ENCODE measurements around the gene FBXW8.

Gene FBXW8

DNA sequence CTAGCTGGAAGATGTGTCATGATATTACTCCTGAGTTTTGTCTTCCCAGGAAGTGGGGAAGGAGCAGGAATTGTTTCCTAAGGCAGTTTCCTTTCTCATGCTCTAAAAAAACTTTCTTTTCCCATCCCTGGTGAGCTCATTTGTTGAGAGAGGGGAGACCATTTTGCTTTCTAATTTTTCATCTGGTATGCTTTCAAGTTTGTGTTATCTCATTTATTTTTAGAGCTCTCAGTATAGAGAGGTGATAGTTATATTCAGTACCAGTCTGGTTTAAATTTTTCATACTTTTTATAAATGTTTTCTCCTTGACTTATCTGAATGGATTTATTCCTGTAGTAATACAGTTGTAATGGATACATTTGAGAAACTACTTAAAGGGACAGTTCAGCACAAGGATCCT, 79.6 kb downstream of the FBXW8 start:
- no peak for ATAC-seq
- TF ChIP-seq OSR1 (CRISPR knock-in tag; IDR thresholded peaks at IDR 0.05), result no peak
- no peak for TF ChIP-seq BACH2 (CRISPR knock-in tag; IDR thresholded peaks at IDR 0.05; ENCODE audit: borderline replicate concordance)
- no peak for TF ChIP-seq PPARA (CRISPR knock-in tag; IDR thresholded peaks at IDR 0.05; ENCODE audit: borderline replicate concordance)
- TF ChIP-seq, protein P1, sequence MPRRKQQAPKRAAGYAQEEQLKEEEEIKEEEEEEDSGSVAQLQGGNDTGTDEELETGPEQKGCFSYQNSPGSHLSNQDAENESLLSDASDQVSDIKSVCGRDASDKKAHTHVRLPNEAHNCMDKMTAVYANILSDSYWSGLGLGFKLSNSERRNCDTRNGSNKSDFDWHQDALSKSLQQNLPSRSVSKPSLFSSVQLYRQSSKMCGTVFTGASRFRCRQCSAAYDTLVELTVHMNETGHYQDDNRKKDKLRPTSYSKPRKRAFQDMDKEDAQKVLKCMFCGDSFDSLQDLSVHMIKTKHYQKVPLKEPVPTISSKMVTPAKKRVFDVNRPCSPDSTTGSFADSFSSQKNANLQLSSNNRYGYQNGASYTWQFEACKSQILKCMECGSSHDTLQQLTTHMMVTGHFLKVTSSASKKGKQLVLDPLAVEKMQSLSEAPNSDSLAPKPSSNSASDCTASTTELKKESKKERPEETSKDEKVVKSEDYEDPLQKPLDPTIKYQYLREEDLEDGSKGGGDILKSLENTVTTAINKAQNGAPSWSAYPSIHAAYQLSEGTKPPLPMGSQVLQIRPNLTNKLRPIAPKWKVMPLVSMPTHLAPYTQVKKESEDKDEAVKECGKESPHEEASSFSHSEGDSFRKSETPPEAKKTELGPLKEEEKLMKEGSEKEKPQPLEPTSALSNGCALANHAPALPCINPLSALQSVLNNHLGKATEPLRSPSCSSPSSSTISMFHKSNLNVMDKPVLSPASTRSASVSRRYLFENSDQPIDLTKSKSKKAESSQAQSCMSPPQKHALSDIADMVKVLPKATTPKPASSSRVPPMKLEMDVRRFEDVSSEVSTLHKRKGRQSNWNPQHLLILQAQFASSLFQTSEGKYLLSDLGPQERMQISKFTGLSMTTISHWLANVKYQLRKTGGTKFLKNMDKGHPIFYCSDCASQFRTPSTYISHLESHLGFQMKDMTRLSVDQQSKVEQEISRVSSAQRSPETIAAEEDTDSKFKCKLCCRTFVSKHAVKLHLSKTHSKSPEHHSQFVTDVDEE (CRISPR knock-in tag; IDR thresholded peaks at IDR 0.05), result no peak
- TF ChIP-seq ZFP30 (CRISPR knock-in tag; IDR thresholded peaks at IDR 0.05), result no peak

DNA sequence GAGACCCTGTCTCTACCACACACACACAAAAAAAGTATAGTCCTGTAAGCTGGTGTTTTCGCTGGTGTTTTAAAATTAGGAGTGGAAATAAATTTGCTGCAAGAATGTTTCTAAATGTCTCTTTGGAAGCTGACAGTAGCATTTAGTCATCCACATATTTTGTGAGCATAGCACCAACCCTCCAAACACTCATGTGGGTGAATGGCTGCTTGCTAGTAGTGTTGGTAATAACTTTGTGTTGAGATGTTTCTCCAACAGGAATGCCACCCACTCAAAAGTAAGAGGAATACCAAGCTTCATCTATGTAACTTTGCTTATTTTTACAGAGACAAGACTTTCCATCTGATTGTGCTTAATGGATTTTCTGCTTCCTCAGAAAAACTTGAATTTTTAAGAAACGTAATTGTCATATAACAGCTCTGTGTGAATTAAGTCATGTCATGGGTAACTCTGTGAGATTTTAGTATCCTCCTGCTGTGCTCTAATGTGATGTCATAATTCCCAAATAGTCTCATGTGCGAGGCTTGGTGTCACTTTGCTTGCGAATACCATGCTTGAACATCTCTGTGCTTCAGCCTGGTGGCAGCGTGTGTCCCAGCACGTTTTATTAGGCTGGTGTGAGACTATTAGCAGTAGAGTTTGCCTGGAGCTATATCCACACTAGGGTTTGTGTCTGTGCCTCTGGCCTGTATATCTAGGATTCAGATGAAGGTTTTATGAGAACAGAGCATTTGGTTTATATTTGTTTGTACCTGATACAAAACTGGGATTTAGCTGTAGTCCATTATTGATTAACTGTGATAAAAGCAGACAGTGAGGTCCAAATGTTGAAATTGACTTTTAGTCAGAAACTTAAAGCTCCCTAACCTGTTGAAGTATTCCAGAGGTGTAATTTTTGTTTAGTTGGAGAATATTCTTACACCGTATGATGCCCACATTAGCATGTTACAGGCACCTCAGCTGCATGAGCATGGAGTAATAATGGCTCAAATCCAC, 80.5 kb downstream of the FBXW8 start:
- ATAC-seq, result no peak; the same call in 2 of the 3 replicates
- TF ChIP-seq ZC3H10 (CRISPR knock-in tag; IDR thresholded peaks at IDR 0.05) (no peak), ZNF565 (CRISPR knock-in tag; conservative IDR thresholded peaks at IDR 0.05; ENCODE audit: low read depth) (no peak), CSRNP3 (CRISPR knock-in tag; IDR thresholded peaks at IDR 0.05) (no peak), ZFP3 (CRISPR knock-in tag; IDR thresholded peaks at IDR 0.05) (no peak), OSR1 (CRISPR knock-in tag; IDR thresholded peaks at IDR 0.05) (no peak), BACH2 (CRISPR knock-in tag; IDR thresholded peaks at IDR 0.05; ENCODE audit: borderline replicate concordance) (no peak), ESRRG (CRISPR knock-in tag; IDR thresholded peaks at IDR 0.05) (no peak), TCF4 (CRISPR knock-in tag; IDR thresholded peaks at IDR 0.05; ENCODE audit: borderline replicate concordance) (no peak), ZNF8 (CRISPR knock-in tag; IDR thresholded peaks at IDR 0.05) (no peak), ZFP30 (CRISPR knock-in tag; IDR thresholded peaks at IDR 0.05) (no peak), CREB5 (CRISPR knock-in tag; IDR thresholded peaks at IDR 0.05; ENCODE audit: low read depth) (no peak), POU6F1 (CRISPR knock-in tag; IDR thresholded peaks at IDR 0.05; ENCODE audit: borderline replicate concordance, low read depth) (no peak)
- TF ChIP-seq, protein P1 (CRISPR knock-in tag; IDR thresholded peaks at IDR 0.05), result no peak
- TF ChIP-seq, protein P2, sequence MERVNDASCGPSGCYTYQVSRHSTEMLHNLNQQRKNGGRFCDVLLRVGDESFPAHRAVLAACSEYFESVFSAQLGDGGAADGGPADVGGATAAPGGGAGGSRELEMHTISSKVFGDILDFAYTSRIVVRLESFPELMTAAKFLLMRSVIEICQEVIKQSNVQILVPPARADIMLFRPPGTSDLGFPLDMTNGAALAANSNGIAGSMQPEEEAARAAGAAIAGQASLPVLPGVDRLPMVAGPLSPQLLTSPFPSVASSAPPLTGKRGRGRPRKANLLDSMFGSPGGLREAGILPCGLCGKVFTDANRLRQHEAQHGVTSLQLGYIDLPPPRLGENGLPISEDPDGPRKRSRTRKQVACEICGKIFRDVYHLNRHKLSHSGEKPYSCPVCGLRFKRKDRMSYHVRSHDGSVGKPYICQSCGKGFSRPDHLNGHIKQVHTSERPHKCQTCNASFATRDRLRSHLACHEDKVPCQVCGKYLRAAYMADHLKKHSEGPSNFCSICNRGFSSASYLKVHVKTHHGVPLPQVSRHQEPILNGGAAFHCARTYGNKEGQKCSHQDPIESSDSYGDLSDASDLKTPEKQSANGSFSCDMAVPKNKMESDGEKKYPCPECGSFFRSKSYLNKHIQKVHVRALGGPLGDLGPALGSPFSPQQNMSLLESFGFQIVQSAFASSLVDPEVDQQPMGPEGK (CRISPR knock-in tag; IDR thresholded peaks at IDR 0.05; ENCODE audit: borderline replicate concordance), result no peak
